ENCODE measurements around the gene CYFIP1. TPM values are rescaled to one million over a fixed set of nuclear protein-coding genes. Genes with fewer than 3 reads are reported as not detected.
A peak's percentile ranks its signal among the peaks of the same experiment; 100 is the strongest.

CYFIP1 gene
- total RNA-seq, 2 donors from 2014 or later, result 134 to 139 TPM

GRCh38 chr15:22881739-22882440 lies 98.3 kb downstream of the CYFIP1 start:
- peaks cover 79% of the 10 kb centered on the region for H3K36me3 Mint-ChIP-seq (ENCODE audit: low read depth)
- H3K4me1 ChIP-seq (ENCODE audit: control insufficient read depth, insufficient read depth, low read length), result peaks cover 7% of the 10 kb centered on the region
- 95 to 99% methylated on average over 19 to 25 of the region's 25 CpGs for WGBS, 2 experiments (ENCODE audit: insufficient coverage in 1 of 2, insufficient read length in 1 of 2)
- no peak overlapping the region for H3K4me3 ChIP-seq (ENCODE audit: low read length)
- TF ChIP-seq CTCF (conservative IDR thresholded peaks at IDR 0.05), result no peak
- H3K4me1 Mint-ChIP-seq, result peaks cover 5% of the 10 kb centered on the region
- no peaks in the 10 kb centered on the region for H3K27me3 ChIP-seq (ENCODE audit: control insufficient read depth, insufficient read depth, low read length, poor library complexity, severe bottlenecking)
- peak overlapping the region; percentile 81 for H3K27ac Mint-ChIP-seq
- peaks cover 64% of the 10 kb centered on the region for H3K36me3 ChIP-seq (ENCODE audit: control insufficient read depth, insufficient read depth, low read length)
- peaks cover 4% of the 10 kb centered on the region for H3K9me3 ChIP-seq (ENCODE audit: control insufficient read depth, low read length)
- no peak overlapping the region for H3K27ac ChIP-seq (ENCODE audit: low read depth, low read length)
- no peaks in the 10 kb centered on the region for H3K9me3 Mint-ChIP-seq
- no peak overlapping the region for H3K4me3 Mint-ChIP-seq
- DNase-seq, result no peak
- no peaks in the 10 kb centered on the region for H3K27me3 Mint-ChIP-seq (ENCODE audit: insufficient read depth)
- H3K9ac ChIP-seq (ENCODE audit: extremely low read depth, low read length, poor library complexity, severe bottlenecking), result no peak overlapping the region

DNA sequence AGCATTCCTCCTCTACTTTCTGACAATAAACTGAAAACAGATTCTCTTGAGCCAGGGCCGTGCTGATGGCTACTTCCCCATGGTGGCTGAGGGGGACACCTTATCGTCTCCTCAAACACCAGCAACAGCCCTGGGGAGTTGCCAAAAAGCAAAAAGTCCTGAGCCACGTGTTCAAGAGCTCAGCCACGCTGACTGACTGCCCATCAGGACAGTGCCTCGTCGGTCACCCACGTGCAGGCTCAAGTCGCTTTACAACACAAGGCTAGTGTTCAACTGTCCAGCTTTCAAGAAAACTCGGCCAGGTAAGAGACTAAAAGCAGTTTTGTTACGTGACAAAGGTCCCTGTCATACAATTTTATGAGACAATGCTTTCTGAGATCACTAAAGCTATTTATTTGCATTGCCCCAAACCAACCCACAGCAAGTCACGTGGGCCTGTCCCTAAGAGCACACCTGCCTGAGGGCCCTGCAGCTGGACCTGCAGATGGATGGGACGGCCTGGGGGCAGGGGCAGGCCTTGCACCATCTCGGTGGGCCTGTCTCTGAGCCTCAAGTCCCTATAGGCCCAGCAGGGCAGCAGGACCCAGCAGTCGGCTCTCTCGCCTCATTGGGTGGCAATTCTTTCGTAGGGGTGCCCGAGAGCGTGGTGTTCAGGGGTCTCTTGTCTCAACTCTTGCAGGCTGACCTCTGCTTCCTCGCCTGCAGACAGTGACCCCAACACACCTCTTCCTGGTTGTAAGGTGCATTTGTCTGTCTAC lies 99.0 kb downstream of the CYFIP1 start:
- Mint-ChIP-seq H3K4me3 (no peak overlapping the region), H3K27me3 (ENCODE audit: insufficient read depth) (no peaks in the 10 kb centered on the region), H3K36me3 (ENCODE audit: low read depth) (peaks cover 80% of the 10 kb centered on the region), H3K4me1 (peaks cover 5% of the 10 kb centered on the region), H3K27ac (peak overlapping the region; percentile 81), H3K9me3 (no peaks in the 10 kb centered on the region)
- no peak for DNase-seq
- H3K27ac ChIP-seq (ENCODE audit: low read depth, low read length), result no peak overlapping the region
- no peak for TF ChIP-seq CTCF (conservative IDR thresholded peaks at IDR 0.05)
- H3K27me3 ChIP-seq (ENCODE audit: control insufficient read depth, insufficient read depth, low read length, poor library complexity, severe bottlenecking), result no peaks in the 10 kb centered on the region
- no peak overlapping the region for H3K4me3 ChIP-seq (ENCODE audit: low read length)
- H3K36me3 ChIP-seq (ENCODE audit: control insufficient read depth, insufficient read depth, low read length), result peaks cover 62% of the 10 kb centered on the region
- peaks cover 7% of the 10 kb centered on the region for H3K4me1 ChIP-seq (ENCODE audit: control insufficient read depth, insufficient read depth, low read length)
- no peak overlapping the region for H3K9ac ChIP-seq (ENCODE audit: extremely low read depth, low read length, poor library complexity, severe bottlenecking)
- WGBS, 2 experiments (ENCODE audit: insufficient coverage in 1 of 2, insufficient read length in 1 of 2), result 94% methylated on average over 18 to 19 of the region's 19 CpGs
- peaks cover 6% of the 10 kb centered on the region for H3K9me3 ChIP-seq (ENCODE audit: control insufficient read depth, low read length)

GRCh38 chr15:22880068-22880980 lies 99.8 kb downstream of the CYFIP1 start:
- Histone ChIP-seq H3K9me3 (ENCODE audit: control insufficient read depth, low read length) (peaks cover 6% of the 10 kb centered on the region), H3K4me1 (ENCODE audit: control insufficient read depth, insufficient read depth, low read length) (peaks cover 7% of the 10 kb centered on the region), H3K27me3 (ENCODE audit: control insufficient read depth, insufficient read depth, low read length, poor library complexity, severe bottlenecking) (no peaks in the 10 kb centered on the region), H3K9ac (ENCODE audit: extremely low read depth, low read length, poor library complexity, severe bottlenecking) (no peak overlapping the region), H3K27ac (ENCODE audit: low read depth, low read length) (no peak overlapping the region), H3K36me3 (ENCODE audit: control insufficient read depth, insufficient read depth, low read length) (peaks cover 61% of the 10 kb centered on the region), H3K4me3 (ENCODE audit: low read length) (no peak overlapping the region)
- WGBS, 2 experiments (ENCODE audit: insufficient coverage in 1 of 2, insufficient read length in 1 of 2), result 94 to 96% methylated on average over 32 to 33 of the region's 33 CpGs
- Mint-ChIP-seq H3K27me3 (ENCODE audit: insufficient read depth) (no peaks in the 10 kb centered on the region), H3K9me3 (no peaks in the 10 kb centered on the region), H3K36me3 (ENCODE audit: low read depth) (peaks cover 82% of the 10 kb centered on the region), H3K4me1 (peaks cover 5% of the 10 kb centered on the region), H3K4me3 (no peak overlapping the region), H3K27ac (no peak overlapping the region)
- no peak for DNase-seq
- TF ChIP-seq CTCF (conservative IDR thresholded peaks at IDR 0.05), result no peak
